IMR-90 (cell line): Measurements from ENCODE around the gene DUSP10. TPM values are rescaled to one million over a fixed set of nuclear protein-coding genes. Genes with fewer than 3 reads are reported as not detected.

Experiments
- ATAC-seq: fragments of 200-7000 bp; cut with Tn5 transposase; 2 replicates; pipeline ENCODE4 v1.9.1; 2020; ENCODE audit warnings: low read depth, mild to moderate bottlenecking, moderate library complexity
- BruUV-seq: library from RNA; stranded (reverse); fragments of 400-500 nt; replicated peaks from 2 replicates; lab custom pipeline; 2021; lab: Mats Ljungman, UMichigan
- CTCF ChIA-PET: fragments of 300-600 bp; formaldehyde crosslinking; extraction: SDS; loops from one replicate; lab custom pipeline; 2021; ENCODE audit warnings: antibody characterized with exemption; lab: Yijun Ruan, JAX
- POLR2A ChIA-PET: fragments of 300-600 bp; sonication (Branson Sonifier 250); formaldehyde crosslinking; loops from one replicate; lab custom pipeline; 2022; ENCODE audit warnings: antibody characterized with exemption; ENCODE audit not compliant: unreplicated experiment; lab: Charles Lee
- DNase-seq: peaks from one replicate; pipeline ENCODE4 v3.0.0; 2013
- H2AFZ ChIP-seq: replicated peaks from 2 replicates; pipeline ENCODE3; 2013; ENCODE audit warnings: low read length, mild to moderate bottlenecking; ENCODE audit not compliant: poor library complexity
- H2AK5ac ChIP-seq: 2 replicates; pipeline ENCODE4 v1.6.1; 2013; ENCODE audit warnings: low read depth, low read length, inconsistent platforms
- H2AK9ac ChIP-seq: replicated peaks from 2 replicates; pipeline ENCODE3; 2013; ENCODE audit warnings: mild to moderate bottlenecking, low read depth, low read length, moderate library complexity; ENCODE audit not compliant: poor library complexity
- H2BK120ac ChIP-seq: 2 replicates; pipeline ENCODE4 v1.6.1; 2013; ENCODE audit warnings: low read depth, low read length, inconsistent platforms
- H2BK15ac ChIP-seq: 3 replicates; pipeline ENCODE4 v1.6.1; 2013; ENCODE audit warnings: low read depth, low read length, inconsistent platforms
- H2BK20ac ChIP-seq: 2 replicates; pipeline ENCODE4 v1.6.1; 2013; ENCODE audit warnings: low read depth, mild to moderate bottlenecking, inconsistent platforms, low read length, moderate library complexity
- H2BK5ac ChIP-seq: 2 replicates; pipeline ENCODE4 v1.6.1; 2013; ENCODE audit warnings: mild to moderate bottlenecking, low read depth, low read length, inconsistent platforms; ENCODE audit not compliant: poor library complexity, severe bottlenecking
- H3K14ac ChIP-seq: replicated peaks from 2 replicates; pipeline ENCODE4 v1.6.1; 2013; ENCODE audit warnings: low read depth, low read length, inconsistent platforms
- H3K18ac ChIP-seq: 2 replicates; pipeline ENCODE4 v1.6.1; 2013; ENCODE audit warnings: low read depth, low read length, control low read depth
- H3K23ac ChIP-seq: 2 replicates; pipeline ENCODE4 v1.6.1; 2013; ENCODE audit warnings: low read depth, low read length, inconsistent platforms
- H3K27ac ChIP-seq: 2 replicates; pipeline ENCODE4 v1.5.1; 2013; ENCODE audit warnings: mild to moderate bottlenecking, control low read depth, low read length; ENCODE audit not compliant: insufficient read depth
- H3K27me3 ChIP-seq: 2 replicates; pipeline ENCODE4 v1.6.1; 2013; ENCODE audit warnings: low read length; ENCODE audit not compliant: control insufficient read depth, insufficient read depth
- H3K36me3 ChIP-seq: 2 replicates; pipeline ENCODE4 v1.6.1; 2013; ENCODE audit warnings: low read length, mixed read lengths; ENCODE audit not compliant: control insufficient read depth, insufficient read depth
- H3K4ac ChIP-seq: 2 replicates; pipeline ENCODE4 v1.6.1; 2013; ENCODE audit warnings: low read depth, low read length, inconsistent platforms
- H3K4me1 ChIP-seq: 2 replicates; pipeline ENCODE4 v1.6.1; 2013; ENCODE audit warnings: low read length, mixed read lengths; ENCODE audit not compliant: control insufficient read depth, insufficient read depth
- H3K4me2 ChIP-seq: 2 replicates; pipeline ENCODE4 v1.6.1; 2013; ENCODE audit warnings: low read depth, mild to moderate bottlenecking, control low read depth, low read length, moderate library complexity
- H3K4me3 ChIP-seq: 2 replicates; pipeline ENCODE4 v1.5.1; 2013; ENCODE audit warnings: low read depth, mild to moderate bottlenecking, control low read depth, low read length, moderate library complexity; ENCODE audit not compliant: insufficient read depth
- H3K56ac ChIP-seq: 2 replicates; pipeline ENCODE4 v1.6.1; 2013; ENCODE audit warnings: low read length, inconsistent platforms; ENCODE audit not compliant: insufficient read depth; ENCODE audit errors: extremely low read depth
- H3K79me1 ChIP-seq, 2 experiments: 2 replicates each; pipeline ENCODE4 v1.6.1; 2013; ENCODE audit warnings: low read length in 2 of 2, inconsistent platforms in 1 of 2, low read depth in 1 of 2
- H3K9ac ChIP-seq: 2 replicates; pipeline ENCODE4 v1.6.1; 2013; ENCODE audit warnings: low read depth, low read length, control low read depth
- H3K9me1 ChIP-seq: 2 replicates; pipeline ENCODE4 v1.6.1; 2013; ENCODE audit warnings: low read length, inconsistent platforms; ENCODE audit not compliant: insufficient read depth
- H3K9me3 ChIP-seq: 2 replicates; pipeline ENCODE4 v1.6.1; 2013; ENCODE audit warnings: low read length; ENCODE audit not compliant: control insufficient read depth, insufficient read depth
- H4K20me1 ChIP-seq: 2 replicates; pipeline ENCODE4 v1.6.1; 2013; ENCODE audit warnings: low read length, inconsistent platforms; ENCODE audit not compliant: insufficient read depth
- H4K5ac ChIP-seq: 2 replicates; pipeline ENCODE4 v1.6.1; 2013; ENCODE audit warnings: mild to moderate bottlenecking, low read depth, low read length, control low read depth
- H4K8ac ChIP-seq, 2 experiments: 2 replicates each; pipeline ENCODE4 v1.6.1; 2013; ENCODE audit warnings: low read depth in 2 of 2, low read length in 2 of 2, control low read depth in 1 of 2, inconsistent platforms in 1 of 2
- H4K91ac ChIP-seq: 2 replicates; pipeline ENCODE4 v1.6.1; 2013; ENCODE audit warnings: low read depth, low read length, inconsistent platforms; ENCODE audit not compliant: insufficient read depth
- CEBPB ChIP-seq: IDR thresholded peaks from 2 replicates; pipeline ENCODE4 v1.6.1; 2012; ENCODE audit warnings: low read depth, low read length, improper control_type of control experiment
- FOS ChIP-seq: fragments of 150-350 bp; IDR thresholded peaks from 2 replicates; pipeline ENCODE4 v1.6.1; 2016; ENCODE audit warnings: low read depth, low read length
- MXI1 ChIP-seq: IDR thresholded peaks from 2 replicates; pipeline ENCODE4 v1.6.1; 2012; ENCODE audit warnings: low read depth, mild to moderate bottlenecking, low read length, moderate library complexity, borderline replicate concordance
- NFE2L2 ChIP-seq: fragments of 150-350 bp; IDR thresholded peaks from 2 replicates; pipeline ENCODE4 v1.6.1; 2016; ENCODE audit warnings: low read depth, mild to moderate bottlenecking, low read length
- RCOR1 ChIP-seq: IDR thresholded peaks from 2 replicates; pipeline ENCODE4 v1.6.1; 2012; ENCODE audit warnings: mild to moderate bottlenecking, low read length, improper control_type of control experiment; ENCODE audit not compliant: insufficient replicate concordance
- WGBS, 2 experiments: methylation state at CpG; one replicate each; pipeline versions ENCODE4 v1.1.5 to v1.1.7; 2013; ENCODE audit warnings: missing lambda C conversion rate in 2 of 2; ENCODE audit not compliant: insufficient read length in 1 of 2; ENCODE audit errors: extremely low coverage in 2 of 2; 5-methylcytosine and 5-hydroxymethylcytosine counted together
- dilution Hi-C: fragments of 300-500 bp; cut with HindIII; formaldehyde crosslinking; loops from one replicate; pipeline ENCODE4 v1.14.3; 2018; ENCODE audit warnings: low sequenced_read_pairs; ENCODE audit not compliant: unreplicated experiment
- in situ Hi-C: fragments of 300-500 bp; cut with MboI; formaldehyde crosslinking; loops from 3 replicates; pipeline ENCODE4 v1.14.3; 2019; ENCODE audit warnings: low sequenced_read_pairs, inconsistent platforms, mixed read lengths
- intact Hi-C: fragments of 100-400 bp; cut with micrococcal nuclease; formaldehyde crosslinking; loops from 2 replicates; pipeline ENCODE4 v1.10.0; 2022
- polyA plus RNA-seq, 3 experiments: library from polyadenylated mRNA; depleted of rRNA; stranded (reverse); fragments of >200 nt; gene quantifications; 2 replicates each; pipeline ENCODE4 v1.2.3, GENCODE V29; 2012; ENCODE audit warnings: low replicate concordance in 1 of 3
- total RNA-seq: library from RNA; depleted of rRNA; stranded (reverse); fragments of >200 nt; gene quantifications from 2 replicates; pipeline ENCODE4 v1.2.3, GENCODE V29; 2012

DUSP10 gene
- total and polyA plus RNA-seq, 2 of the 4 experiments (the other 2 are of a cell fraction) = 41.7 to 59.1 TPM

- TF ChIP-seq NFE2L2 = no peak
These were observed 15.1 kb upstream of the DUSP10 start (continued) for GRCh38 chr1:221756830-221757551.

GRCh38 chr1:221753828-221754188 lies 11.9 kb upstream of the DUSP10 start:
- WGBS, 2 experiments = no CpG with 5 or more reads among the region's 1 CpG
- dilution Hi-C loops = no loop called here
- in situ Hi-C loops = no loop called here

More at GRCh38 chr1:221753828-221754188, 11.9 kb upstream of the DUSP10 start:
- Histone ChIP-seq H3K9ac (no peak overlapping the region), H3K9me1 (no peaks in the 10 kb centered on the region), H2AK5ac (no peak overlapping the region), H4K91ac (no peak overlapping the region), H2BK5ac (no peak overlapping the region), H3K36me3 (no peaks in the 10 kb centered on the region), H3K9me3 (no peaks in the 10 kb centered on the region), H2AFZ (no peak overlapping the region), H2BK15ac (no peak overlapping the region), H3K27me3 (no peaks in the 10 kb centered on the region), H3K4me3 (no peak overlapping the region), H4K5ac (no peak overlapping the region), H3K4ac (no peak overlapping the region), H3K56ac (no peak overlapping the region), H3K4me2 (no peak overlapping the region), H4K8ac (no peak overlapping the region), H3K14ac (no peak overlapping the region), H2BK20ac (no peak overlapping the region), H3K18ac (no peak overlapping the region), H4K20me1 (no peaks in the 10 kb centered on the region), H3K4me1 (peaks cover 4% of the 10 kb centered on the region; the same call in 1 of the 2 replicates), H2AK9ac (no peak overlapping the region), H3K23ac (no peak overlapping the region), H2BK120ac (no peak overlapping the region), H3K27ac (no peak overlapping the region), H3K79me1 (no peaks in the 10 kb centered on the region)
- ChIA-PET CTCF (no interaction called here), POLR2A (no interaction called here)
- no TSS peak for BruUV-seq
- no peak for DNase-seq
- ATAC-seq = no peak
- TF ChIP-seq CEBPB (no peak), MXI1 (no peak), RCOR1 (no peak), FOS (no peak)
- intact Hi-C loops = no loop called here
